T-helper 2 cell treated with Interferon-gamma antibody and Interleukin-4, amounts not matched to agents 100 ng/mL and 5 ng/mL, for 36 hours (primary cell): ENCODE results near the gene FAN1. TPM values are rescaled to one million over a fixed set of nuclear protein-coding genes. Genes with fewer than 3 reads are reported as not detected.
"Not testable (repeated sequence)": the region's sequence is repeated elsewhere in the genome, so short reads cannot be mapped to it uniquely, and the experiment has no call there.

ENCODE experiments used
- intact Hi-C: fragments of 100-400 bp; cut with micrococcal nuclease; formaldehyde crosslinking; loops from one replicate; pipeline ENCODE4 v1.15.1; 2023
- total RNA-seq: library from RNA; stranded (reverse); gene quantifications from 2 replicates; pipeline ENCODE4 v1.2.3, GENCODE V29; 2022

Gene FAN1
- 20.7 and 24.1 TPM in 2 replicates for total RNA-seq

- intact Hi-C loops = no loop called here
Observed at GRCh38 chr15:30903497-30904187, at the start of gene FAN1. FAN1 (plus strand) TSS chr15:30903915; CDS start chr15:30904664, 749 bp downstream.

- intact Hi-C loops = no loop called here
Observed at GRCh38 chr15:30859091-30859874, 44.4 kb upstream of the FAN1 start.

- intact Hi-C loops = no loop called here
Observed at GRCh38 chr15:30865257-30865656, 38.5 kb upstream of the FAN1 start.

GRCh38 chr15:30870681-30871080 is 33.0 kb upstream of the FAN1 start:
- intact Hi-C loops = no loop called here

- intact Hi-C loops = no loop called here
Observed at GRCh38 chr15:30872341-30872748, 31.4 kb upstream of the FAN1 start.

- intact Hi-C loops = no loop called here
Observed at GRCh38 chr15:30877070-30877469, 26.6 kb upstream of the FAN1 start.

- intact Hi-C loops = no loop called here
Observed at GRCh38 chr15:30878515-30878914, 25.2 kb upstream of the FAN1 start.

GRCh38 chr15:30882849-30883433 is 20.8 kb upstream of the FAN1 start:
- intact Hi-C loops = no loop called here

GRCh38 chr15:30883666-30884065 is 20.0 kb upstream of the FAN1 start:
- intact Hi-C loops = not testable (repeated sequence)

GRCh38 chr15:30885814-30886213 is 17.9 kb upstream of the FAN1 start:
- intact Hi-C loops = no loop called here

- intact Hi-C loops = no loop called here
Observed at GRCh38 chr15:30889196-30889595, 14.5 kb upstream of the FAN1 start.

GRCh38 chr15:30895461-30896210 is 8.1 kb upstream of the FAN1 start:
- intact Hi-C loops = no loop called here

- intact Hi-C loops = no loop called here
Observed at GRCh38 chr15:30896211-30896606, 7.5 kb upstream of the FAN1 start.

GRCh38 chr15:30901889-30902288 is 1.8 kb upstream of the FAN1 start:
- intact Hi-C loops = no loop called here

- intact Hi-C loops = no loop called here
Observed at GRCh38 chr15:30904812-30905211, 1.1 kb downstream of the FAN1 start.

GRCh38 chr15:30905821-30906220 is 2.1 kb downstream of the FAN1 start:
- intact Hi-C loops = no loop called here

GRCh38 chr15:30906366-30906765 is 2.7 kb downstream of the FAN1 start:
- intact Hi-C loops = no loop called here

- intact Hi-C loops = no loop called here
Observed at GRCh38 chr15:30913761-30914160, 10.0 kb downstream of the FAN1 start.

GRCh38 chr15:30917013-30917412 is 13.3 kb downstream of the FAN1 start:
- intact Hi-C loops = no loop called here

- intact Hi-C loops = no loop called here
Observed at GRCh38 chr15:30917675-30918074, 14.0 kb downstream of the FAN1 start.

- intact Hi-C loops = no loop called here
Observed at GRCh38 chr15:30918366-30918765, 14.7 kb downstream of the FAN1 start.
